Endothelial cell of umbilical vein (primary cell): ENCODE measurements around the gene CEP68. TPM values are rescaled to one million over a fixed set of nuclear protein-coding genes. Genes with fewer than 3 reads are reported as not detected.

Experiments used
- BruUV-seq: library from RNA; stranded (reverse); fragments of 400-500 nt; replicated peaks from 2 replicates; lab custom pipeline; 2021; lab: Mats Ljungman, UMichigan
- CTCF ChIA-PET: fragments of 300-600, 350-600 bp; sonication (Branson Sonifier 250); formaldehyde crosslinking; loops from one replicate; lab custom pipeline; 2021; ENCODE audit warnings: antibody characterized with exemption, inconsistent platforms; lab: Charles Lee
- POLR2A ChIA-PET: fragments of 300-600, 350-600 bp; sonication (Branson Sonifier 250); formaldehyde crosslinking; loops from one replicate; lab custom pipeline; 2021; ENCODE audit warnings: antibody characterized with exemption, inconsistent platforms; lab: Charles Lee
- DNase-seq: peaks from one replicate; pipeline ENCODE4 v3.0.0-alpha.2; 2011; ENCODE audit warnings: low read depth, low spot score
- FAIRE-seq: peaks from 2 replicates; lab custom pipeline; 2011; peaks lifted over from hg19 to GRCh38; lab: Jason Lieb, UNC
- H2AFZ ChIP-seq: 2 replicates; pipeline ENCODE4 v1.6.0; 2012; ENCODE audit warnings: low read depth, low read length, control low read depth, inconsistent platforms
- H3K27ac ChIP-seq: 2 replicates; pipeline ENCODE4 v1.5.1; 2011; ENCODE audit warnings: low read depth, mild to moderate bottlenecking, control low read depth, low read length, moderate library complexity; ENCODE audit not compliant: insufficient read depth
- H3K27me3 ChIP-seq, 2 experiments: 2 replicates each; pipeline versions ENCODE4 v1.6.0 to v1.6.1; 2011; ENCODE audit warnings: low read length in 2 of 2, mixed read lengths in 1 of 2; ENCODE audit not compliant: control insufficient read depth in 2 of 2, insufficient read depth in 2 of 2
- H3K36me3 ChIP-seq, 2 experiments: 2 replicates in 1 of 2; 3 replicates in 1 of 2; pipeline ENCODE4 v1.5.1; 2011; ENCODE audit warnings: low read length in 2 of 2, mild to moderate bottlenecking in 1 of 2, moderate library complexity in 1 of 2; ENCODE audit not compliant: control insufficient read depth in 2 of 2, insufficient read depth in 2 of 2; ENCODE audit errors: extremely low read depth in 1 of 2
- H3K4me1 ChIP-seq: 3 replicates; pipeline ENCODE4 v1.5.1; 2011; ENCODE audit warnings: mild to moderate bottlenecking, low read length; ENCODE audit not compliant: control insufficient read depth, insufficient read depth; ENCODE audit errors: extremely low read depth
- H3K4me2 ChIP-seq: 2 replicates; pipeline ENCODE4 v1.6.1; 2011; ENCODE audit warnings: low read length, control low read depth, mixed read lengths; ENCODE audit not compliant: insufficient read depth
- H3K4me3 ChIP-seq, 3 experiments: fragments of 200-600 bp in 1 of 3; sonication (generic), shearing (Covaris generic) in 1 of 3; replicated peaks in 1 of 3; 2 replicates each; pipeline ENCODE4 v1.5.1; 2011 to 2016; ENCODE audit warnings: control low read depth in 3 of 3, low read length in 3 of 3, mild to moderate bottlenecking in 2 of 3, inconsistent platforms in 1 of 3, low read depth in 1 of 3, moderate library complexity in 1 of 3; ENCODE audit not compliant: insufficient read depth in 1 of 3
- H3K79me2 ChIP-seq: 2 replicates; pipeline ENCODE4 v1.6.0; 2012; ENCODE audit warnings: low read length, inconsistent platforms; ENCODE audit not compliant: control insufficient read depth, insufficient read depth
- H3K9ac ChIP-seq: replicated peaks from 2 replicates; pipeline ENCODE3; 2011; ENCODE audit warnings: low read length, control low read depth; ENCODE audit not compliant: insufficient read depth; ENCODE audit errors: extremely low read depth
- H3K9me1 ChIP-seq: replicated peaks from 3 replicates; pipeline ENCODE4 v1.6.0; 2011; ENCODE audit warnings: mild to moderate bottlenecking, low read length; ENCODE audit not compliant: control insufficient read depth, insufficient read depth; ENCODE audit errors: extremely low read depth
- H3K9me3 ChIP-seq: replicated peaks from 2 replicates; pipeline ENCODE4 v1.5.1; 2012; ENCODE audit warnings: low read length, inconsistent platforms; ENCODE audit not compliant: control insufficient read depth, insufficient read depth
- H4K20me1 ChIP-seq: replicated peaks from 2 replicates; pipeline ENCODE3; 2011; ENCODE audit warnings: mild to moderate bottlenecking, low read length; ENCODE audit not compliant: control insufficient read depth, insufficient read depth; ENCODE audit errors: extremely low read depth
- EZH2 ChIP-seq: IDR thresholded peaks from 2 replicates; pipeline ENCODE4 v1.6.1; 2012; ENCODE audit warnings: borderline replicate concordance, low read depth, mild to moderate bottlenecking, moderate library complexity, low read length, inconsistent platforms; ENCODE audit not compliant: severe bottlenecking
- FOS ChIP-seq: IDR thresholded peaks from 2 replicates; pipeline ENCODE4 v1.6.1; 2011; ENCODE audit warnings: mild to moderate bottlenecking, low read length, moderate library complexity, borderline replicate concordance; ENCODE audit not compliant: insufficient read depth
- JUN ChIP-seq: IDR thresholded peaks from 2 replicates; pipeline ENCODE4 v1.6.1; 2011; ENCODE audit warnings: borderline replicate concordance, low read depth; ENCODE audit not compliant: insufficient read length, insufficient read depth
- MYC ChIP-seq: IDR thresholded peaks from one replicate; pipeline ENCODE4 v1.6.1; 2011; ENCODE audit warnings: mild to moderate bottlenecking, low read depth, low read length
- POLR2A ChIP-seq: IDR thresholded peaks from 2 replicates; pipeline ENCODE4 v1.6.1; 2012; ENCODE audit warnings: low read depth, mild to moderate bottlenecking, control low read depth, low read length
- POLR2AphosphoS5 ChIP-seq: IDR thresholded peaks from 2 replicates; pipeline ENCODE4 v1.6.1; 2012; ENCODE audit warnings: low read depth, mild to moderate bottlenecking, control low read depth, low read length, moderate library complexity; ENCODE audit not compliant: insufficient read depth
- dilution Hi-C: fragments of 300-500 bp; cut with MboI; formaldehyde crosslinking; loops from one replicate; pipeline ENCODE4 v1.15.0; 2019; ENCODE audit warnings: low sequenced_read_pairs; ENCODE audit not compliant: extremely low pct_ligation_motif_present
- intact Hi-C: fragments of 100-400 bp; cut with micrococcal nuclease; formaldehyde crosslinking; loops from one replicate; pipeline ENCODE4 v1.10.0; 2022
- polyA plus RNA-seq, 4 experiments: library from polyadenylated mRNA; depleted of rRNA in 3 of 4; stranded (reverse) in 3 of 4; unstranded in 1 of 4; fragments of >200 nt; gene quantifications; 2 replicates each; pipeline versions ENCODE4 v1.2.1 to v1.2.3, GENCODE V29; 2011 to 2012; ENCODE audit warnings: missing spikeins in 1 of 4
- total RNA-seq: library from RNA; stranded (reverse); gene quantifications from 2 replicates; pipeline ENCODE4 v1.2.3, GENCODE V29; 2021

Gene CEP68
- total and polyA plus RNA-seq, 2 donors (not counting 3 experiments of a cell fraction or from before 2014, with no cell fraction given), result 21.4 to 22.0 TPM

- no peak overlapping the region for H3K4me3 ChIP-seq
Measured at GRCh38 chr2:65136253-65136652, 80.0 kb downstream of the CEP68 start.

More at GRCh38 chr2:65136253-65136652, 80.0 kb downstream of the CEP68 start:
- Histone ChIP-seq H3K4me2 (no peak overlapping the region), H2AFZ (no peak overlapping the region), H3K4me1 (no peaks in the 10 kb centered on the region), H3K27me3 (peaks cover 0 to 4% of the 10 kb centered on the region in 2 experiments), H3K27ac (no peak overlapping the region), H3K36me3 (no peaks in the 10 kb centered on the region), H4K20me1 (no peaks in the 10 kb centered on the region), H3K9me3 (no peaks in the 10 kb centered on the region), H3K9ac (no peak overlapping the region), H3K79me2 (no peaks in the 10 kb centered on the region), H3K9me1 (no peaks in the 10 kb centered on the region)
- FAIRE-seq (peak; percentile 24), DNase-seq (no peak)
- intact Hi-C loops, result no loop called here
- dilution Hi-C loops, result no loop called here
- no TSS peak for BruUV-seq
- ChIA-PET POLR2A (no interaction called here), CTCF (interaction anchor here (1.0 to 2.3 kb wide), 2 partner anchors 51 to 72 kb away, joined by 3 to 6 read pairs; no protein-coding TSS in a partner anchor)
- no peak for TF ChIP-seq MYC
- no peak for TF ChIP-seq POLR2AphosphoS5
- no peak for TF ChIP-seq POLR2A
- TF ChIP-seq JUN, result no peak
- TF ChIP-seq EZH2, result no peak
- TF ChIP-seq FOS, result no peak

Other genes with a start within 250 kb of the CEP68 start
- gene SLC1A4, start 67.0 kb upstream of the CEP68 start, total RNA-seq, result 13.5 and 13.9 TPM in 2 replicates
- gene SLC1A4, start 67.0 kb upstream of the CEP68 start, polyA plus RNA-seq, result 9.9 and 11.4 TPM in 2 replicates
- 170 and 176 TPM in 2 replicates for gene RAB1A, start 73.7 kb downstream of the CEP68 start, total RNA-seq
- 87.9 and 121 TPM in 2 replicates for gene RAB1A, start 73.7 kb downstream of the CEP68 start, polyA plus RNA-seq
- 287 and 301 TPM in 2 replicates for gene ACTR2, start 171.4 kb downstream of the CEP68 start, total RNA-seq
- 32.5 and 48.7 TPM in 2 replicates for gene ACTR2, start 171.4 kb downstream of the CEP68 start, polyA plus RNA-seq